GM12878 (cell line): ENCODE results near the gene KCND3. TPM values are rescaled to one million over a fixed set of nuclear protein-coding genes. Genes with fewer than 3 reads are reported as not detected.

ENCODE experiments used
- ATAC-seq: fragments of 200-7000 bp; cut with Tn5 transposase; 3 replicates; pipeline ENCODE4 v1.9.1; 2020; ENCODE audit warnings: mild to moderate bottlenecking, moderate library complexity
- BruUV-seq: library from RNA; stranded (reverse); fragments of 400-500 nt; replicated peaks from 2 replicates; lab custom pipeline; 2021; lab: Mats Ljungman, UMichigan
- CTCF ChIA-PET: fragments of 300-600 bp; sonication (Branson Sonifier 250); formaldehyde crosslinking; extraction: SDS; loops from one replicate; lab custom pipeline; 2021; ENCODE audit warnings: inconsistent platforms; lab: Yijun Ruan, JAX
- POLR2A ChIA-PET: fragments of 350-600 bp; formaldehyde crosslinking; extraction: SDS; loops from one replicate; lab custom pipeline; 2021; ENCODE audit warnings: inconsistent platforms; lab: Charles Lee
- RAD21 ChIA-PET: fragments of 300-600 bp; sonication (Branson Sonifier 250); formaldehyde crosslinking; loops from one replicate; lab custom pipeline; 2023; ENCODE audit warnings: antibody characterized with exemption; ENCODE audit not compliant: unreplicated experiment; lab: Charles Lee
- SMC1A ChIA-PET: fragments of 300-600 bp; sonication (Branson Sonifier 250); formaldehyde crosslinking; loops from one replicate; lab custom pipeline; 2023; ENCODE audit not compliant: unreplicated experiment, uncharacterized antibody; lab: Charles Lee
- DNase-seq: peaks from one replicate; pipeline ENCODE4 v3.0.0-alpha.2; 2011; ENCODE audit warnings: low read depth, low spot score
- FAIRE-seq: peaks from 3 replicates; lab custom pipeline; 2011; peaks lifted over from hg19 to GRCh38; lab: Jason Lieb, UNC
- H2AFZ ChIP-seq: 2 replicates; pipeline ENCODE4 v1.6.0; 2011; ENCODE audit warnings: low read depth, low read length, control low read depth; ENCODE audit not compliant: control insufficient read depth
- H3K27ac ChIP-seq: 2 replicates; pipeline ENCODE4 v1.5.1; 2011; ENCODE audit warnings: control low read depth; ENCODE audit not compliant: control insufficient read depth, insufficient read depth
- H3K27me3 ChIP-seq, 2 experiments: replicated peaks in 1 of 2; 2 replicates each; pipeline versions ENCODE4 v1.6.0 to v1.6.1; 2011; ENCODE audit warnings: low read length in 1 of 2; ENCODE audit not compliant: control insufficient read depth in 2 of 2, insufficient read depth in 2 of 2
- H3K36me3 ChIP-seq, 2 experiments: 2 replicates each; pipeline ENCODE4 v1.5.1; 2011; ENCODE audit warnings: low read length in 1 of 2; ENCODE audit not compliant: control insufficient read depth in 2 of 2, insufficient read depth in 2 of 2
- H3K4me1 ChIP-seq: 2 replicates; pipeline ENCODE4 v1.6.1; 2011; ENCODE audit warnings: mild to moderate bottlenecking, low read length, moderate library complexity, mixed read lengths; ENCODE audit not compliant: control insufficient read depth, insufficient read depth
- H3K4me2 ChIP-seq: 2 replicates; pipeline ENCODE4 v1.6.0; 2011; ENCODE audit warnings: control low read depth; ENCODE audit not compliant: control insufficient read depth, insufficient read depth
- H3K4me3 ChIP-seq: fragments of 200-600 bp; sonication (generic); 2 replicates; pipeline ENCODE4 v1.5.1; 2016
- H3K79me2 ChIP-seq: 2 replicates; pipeline ENCODE4 v1.6.0; 2011; ENCODE audit warnings: low read length; ENCODE audit not compliant: control insufficient read depth, insufficient read depth
- H3K9ac ChIP-seq: 2 replicates; pipeline ENCODE4 v1.8.0; 2011; ENCODE audit warnings: low read length, control low read depth, mixed read lengths; ENCODE audit not compliant: control insufficient read depth, insufficient read depth
- H3K9me3 ChIP-seq: replicated peaks from 3 replicates; pipeline ENCODE4 v1.5.1; 2011; ENCODE audit warnings: mild to moderate bottlenecking, low read length; ENCODE audit not compliant: control insufficient read depth, insufficient read depth
- H4K20me1 ChIP-seq: 2 replicates; pipeline ENCODE4 v1.6.0; 2011; ENCODE audit not compliant: control insufficient read depth, insufficient read depth
- BHLHE40 ChIP-seq, 2 experiments: fragments of 450-650 bp in 1 of 2; IDR thresholded peaks; 2 replicates each; pipeline ENCODE4 v1.6.1; 2011 to 2017; ENCODE audit warnings: low read depth in 2 of 2, borderline replicate concordance in 1 of 2, improper control_type of control experiment in 1 of 2, low read length in 1 of 2, mild to moderate bottlenecking in 1 of 2
- BMI1 ChIP-seq: fragments of 450-650 bp; IDR thresholded peaks from 2 replicates; pipeline ENCODE4 v1.6.1; 2016; ENCODE audit warnings: mild to moderate bottlenecking, moderate library complexity, borderline replicate concordance
- CHD4 ChIP-seq: fragments of 200-600 bp; sonication (generic); IDR thresholded peaks from 2 replicates; pipeline ENCODE4 v1.6.1; 2016; ENCODE audit warnings: mild to moderate bottlenecking
- IKZF1 ChIP-seq: fragments of 450-650 bp; conservative IDR thresholded peaks from 2 replicates; pipeline ENCODE4 v1.6.1; 2017; ENCODE audit warnings: antibody characterized with exemption, mild to moderate bottlenecking
- MXI1 ChIP-seq: fragments of 150-350 bp; IDR thresholded peaks from 2 replicates; pipeline ENCODE4 v1.6.1; 2011; ENCODE audit warnings: low read depth, mild to moderate bottlenecking, inconsistent platforms, low read length, improper control_type of control experiment
- POLR2AphosphoS2 ChIP-seq: IDR thresholded peaks from 2 replicates; pipeline ENCODE4 v1.6.1; 2011; ENCODE audit warnings: low read depth, mild to moderate bottlenecking, low read length, improper control_type of control experiment, moderate library complexity
- RFX5 ChIP-seq: IDR thresholded peaks from 2 replicates; pipeline ENCODE4 v1.6.1; 2011; ENCODE audit warnings: low read depth, low read length, improper control_type of control experiment
- SPI1 ChIP-seq: IDR thresholded peaks from 2 replicates; pipeline ENCODE4 v1.6.1; 2011; ENCODE audit warnings: low read depth, mild to moderate bottlenecking, low read length, moderate library complexity, borderline replicate concordance; ENCODE audit not compliant: insufficient read depth
- SRF ChIP-seq, 2 experiments: IDR thresholded peaks; 2 replicates each; pipeline ENCODE4 v1.6.1; 2011; ENCODE audit warnings: low read depth in 2 of 2, low read length in 2 of 2, mild to moderate bottlenecking in 1 of 2, moderate library complexity in 1 of 2
- ZBED1 ChIP-seq: IDR thresholded peaks from 2 replicates; pipeline ENCODE4 v1.6.1; 2016; ENCODE audit warnings: borderline replicate concordance
- ZNF207 ChIP-seq: fragments of 450-650 bp; IDR thresholded peaks from 2 replicates; pipeline ENCODE4 v1.6.1; 2014; ENCODE audit warnings: antibody characterized with exemption, mild to moderate bottlenecking, borderline replicate concordance
- ZNF384 ChIP-seq: IDR thresholded peaks from 2 replicates; pipeline ENCODE4 v1.6.1; 2012; ENCODE audit warnings: low read depth, mild to moderate bottlenecking, low read length, improper control_type of control experiment, borderline replicate concordance
- WGBS: methylation state at CpG from one replicate; pipeline ENCODE4 v1.1.6; 2016; ENCODE audit warnings: low lambda C conversion rate; ENCODE audit not compliant: insufficient replicate concordance, insufficient coverage; ENCODE audit errors: missing lambda C conversion rate; 5-methylcytosine and 5-hydroxymethylcytosine counted together
- in situ Hi-C: fragments of 300-500 bp; cut with MboI; formaldehyde crosslinking; loops from 9 replicates; pipeline ENCODE4 v1.14.3; 2018; ENCODE audit warnings: mixed read lengths
- intact Hi-C: fragments of 100-400 bp; cut with micrococcal nuclease; formaldehyde crosslinking; loops from one replicate; pipeline ENCODE4 v1.14.2; 2022; ENCODE audit not compliant: unreplicated experiment
- polyA plus RNA-seq, 11 experiments: library from polyadenylated mRNA; depleted of rRNA in 4 of 11; unstranded in 6 of 11; stranded (reverse) in 5 of 11; fragments of >200 nt; fragmentation: Nextera tagmentation in 4 of 11; fragmentation: Illumina TruSeq in 1 of 11; extraction: Ambion mirVana in 4 of 11; extraction: Trizol in 1 of 11; gene quantifications; 1 replicate in 1 of 11; 2 replicates in 10 of 11; pipeline versions ENCODE4 v1.2.1 to v1.2.3, GENCODE V29; 2011 to 2016; ENCODE audit warnings: inconsistent platforms in 2 of 11, missing spikeins in 2 of 11, low read depth in 1 of 11
- total RNA-seq, 4 experiments: library from RNA; depleted of rRNA in 3 of 4; stranded (reverse); fragments of >200 nt in 3 of 4; fragmentation: Illumina TruSeq in 1 of 4; extraction: Trizol in 1 of 4; gene quantifications; 2 replicates each; pipeline versions ENCODE4 v1.2.1 to v1.2.3, GENCODE V29; 2013 to 2021
- TF ChIP-seq, protein P1 (sequence below): fragments of 450-650 bp; IDR thresholded peaks from 2 replicates; pipeline ENCODE4 v1.6.1; 2014; ENCODE audit warnings: mild to moderate bottlenecking
- TF ChIP-seq, protein P2 (sequence below): fragments of 450-650 bp; IDR thresholded peaks from 2 replicates; pipeline ENCODE4 v1.6.1; 2017; ENCODE audit warnings: mild to moderate bottlenecking, moderate library complexity
- TF ChIP-seq, protein P3 (sequence below): fragments of 450-650 bp; IDR thresholded peaks from 2 replicates; pipeline ENCODE4 v1.6.1; 2016; ENCODE audit warnings: mild to moderate bottlenecking

The KCND3 gene
- total and polyA plus RNA-seq, 10 of the 15 experiments (the other 5 are each of a cell fraction or from before 2014, with no cell fraction given) = 0.02 TPM; not detected in 9

DNA sequence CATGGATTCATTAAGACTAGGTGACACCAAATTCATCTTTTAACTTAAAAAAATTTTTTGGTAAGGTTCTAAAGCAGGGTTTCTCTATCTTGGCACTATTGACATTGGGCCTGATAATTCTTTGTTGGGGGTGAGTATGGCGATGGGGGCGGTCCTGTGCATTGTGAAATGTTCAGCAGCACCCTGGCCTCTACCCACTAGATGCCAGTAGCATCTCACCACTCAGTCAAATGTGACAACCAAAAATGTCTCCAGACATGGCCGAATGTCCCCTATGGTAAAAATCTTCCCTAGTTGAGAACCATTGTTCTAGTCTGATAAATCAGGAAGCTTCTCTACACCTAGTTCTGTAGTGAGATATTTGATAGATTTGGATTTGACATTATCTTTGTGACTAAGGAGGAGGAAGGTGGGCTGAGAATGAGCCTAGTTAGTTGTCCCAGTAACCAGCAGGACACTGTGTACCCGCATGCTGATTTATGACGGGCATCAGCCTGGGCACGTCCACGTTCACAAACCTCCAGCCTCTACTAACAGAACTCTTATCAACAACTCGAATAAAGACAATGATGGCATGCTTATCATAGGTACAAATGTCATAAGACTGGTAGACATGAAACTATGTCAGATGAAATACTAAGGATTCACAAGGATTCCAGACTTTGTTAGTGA lies 104.6 kb downstream of the KCND3 start:
- DNase-seq = no peak
- intact Hi-C loops = no loop called here
- in situ Hi-C loops = no loop called here
- no peaks in the 10 kb centered on the region for H3K4me1 ChIP-seq
- peaks cover 0 to 2% of the 10 kb centered on the region in 2 experiments; a peak in 3 of 4 replicates for H3K27me3 ChIP-seq
- POLR2A ChIA-PET = no interaction called here
- no peaks in the 10 kb centered on the region for H4K20me1 ChIP-seq
- no peak overlapping the region for H2AFZ ChIP-seq
- TF ChIP-seq BHLHE40 (IDR thresholded peaks at IDR 0.05; ENCODE audit: borderline replicate concordance in 1 of 2, low read depth in 2 of 2, low read length in 1 of 2) (no peak), ZNF207 (no peak), IKZF1 (no peak), RFX5 (no peak), CHD4 (no peak), ZBED1 (no peak), SPI1 (no peak), POLR2AphosphoS2 (no peak), SRF (IDR thresholded peaks at IDR 0.05; ENCODE audit: low read depth in 2 of 2, low read length in 2 of 2) (no peak), BMI1 (no peak), ZNF384 (no peak), MXI1 (no peak)
- TF ChIP-seq, protein P1, sequence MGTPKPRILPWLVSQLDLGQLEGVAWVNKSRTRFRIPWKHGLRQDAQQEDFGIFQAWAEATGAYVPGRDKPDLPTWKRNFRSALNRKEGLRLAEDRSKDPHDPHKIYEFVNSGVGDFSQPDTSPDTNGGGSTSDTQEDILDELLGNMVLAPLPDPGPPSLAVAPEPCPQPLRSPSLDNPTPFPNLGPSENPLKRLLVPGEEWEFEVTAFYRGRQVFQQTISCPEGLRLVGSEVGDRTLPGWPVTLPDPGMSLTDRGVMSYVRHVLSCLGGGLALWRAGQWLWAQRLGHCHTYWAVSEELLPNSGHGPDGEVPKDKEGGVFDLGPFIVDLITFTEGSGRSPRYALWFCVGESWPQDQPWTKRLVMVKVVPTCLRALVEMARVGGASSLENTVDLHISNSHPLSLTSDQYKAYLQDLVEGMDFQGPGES = no peak
- TF ChIP-seq, protein P2, sequence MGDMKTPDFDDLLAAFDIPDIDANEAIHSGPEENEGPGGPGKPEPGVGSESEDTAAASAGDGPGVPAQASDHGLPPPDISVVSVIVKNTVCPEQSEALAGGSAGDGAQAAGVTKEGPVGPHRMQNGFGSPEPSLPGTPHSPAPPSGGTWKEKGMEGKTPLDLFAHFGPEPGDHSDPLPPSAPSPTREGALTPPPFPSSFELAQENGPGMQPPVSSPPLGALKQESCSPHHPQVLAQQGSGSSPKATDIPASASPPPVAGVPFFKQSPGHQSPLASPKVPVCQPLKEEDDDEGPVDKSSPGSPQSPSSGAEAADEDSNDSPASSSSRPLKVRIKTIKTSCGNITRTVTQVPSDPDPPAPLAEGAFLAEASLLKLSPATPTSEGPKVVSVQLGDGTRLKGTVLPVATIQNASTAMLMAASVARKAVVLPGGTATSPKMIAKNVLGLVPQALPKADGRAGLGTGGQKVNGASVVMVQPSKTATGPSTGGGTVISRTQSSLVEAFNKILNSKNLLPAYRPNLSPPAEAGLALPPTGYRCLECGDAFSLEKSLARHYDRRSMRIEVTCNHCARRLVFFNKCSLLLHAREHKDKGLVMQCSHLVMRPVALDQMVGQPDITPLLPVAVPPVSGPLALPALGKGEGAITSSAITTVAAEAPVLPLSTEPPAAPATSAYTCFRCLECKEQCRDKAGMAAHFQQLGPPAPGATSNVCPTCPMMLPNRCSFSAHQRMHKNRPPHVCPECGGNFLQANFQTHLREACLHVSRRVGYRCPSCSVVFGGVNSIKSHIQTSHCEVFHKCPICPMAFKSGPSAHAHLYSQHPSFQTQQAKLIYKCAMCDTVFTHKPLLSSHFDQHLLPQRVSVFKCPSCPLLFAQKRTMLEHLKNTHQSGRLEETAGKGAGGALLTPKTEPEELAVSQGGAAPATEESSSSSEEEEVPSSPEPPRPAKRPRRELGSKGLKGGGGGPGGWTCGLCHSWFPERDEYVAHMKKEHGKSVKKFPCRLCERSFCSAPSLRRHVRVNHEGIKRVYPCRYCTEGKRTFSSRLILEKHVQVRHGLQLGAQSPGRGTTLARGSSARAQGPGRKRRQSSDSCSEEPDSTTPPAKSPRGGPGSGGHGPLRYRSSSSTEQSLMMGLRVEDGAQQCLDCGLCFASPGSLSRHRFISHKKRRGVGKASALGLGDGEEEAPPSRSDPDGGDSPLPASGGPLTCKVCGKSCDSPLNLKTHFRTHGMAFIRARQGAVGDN = no peak
- TF ChIP-seq, protein P3, sequence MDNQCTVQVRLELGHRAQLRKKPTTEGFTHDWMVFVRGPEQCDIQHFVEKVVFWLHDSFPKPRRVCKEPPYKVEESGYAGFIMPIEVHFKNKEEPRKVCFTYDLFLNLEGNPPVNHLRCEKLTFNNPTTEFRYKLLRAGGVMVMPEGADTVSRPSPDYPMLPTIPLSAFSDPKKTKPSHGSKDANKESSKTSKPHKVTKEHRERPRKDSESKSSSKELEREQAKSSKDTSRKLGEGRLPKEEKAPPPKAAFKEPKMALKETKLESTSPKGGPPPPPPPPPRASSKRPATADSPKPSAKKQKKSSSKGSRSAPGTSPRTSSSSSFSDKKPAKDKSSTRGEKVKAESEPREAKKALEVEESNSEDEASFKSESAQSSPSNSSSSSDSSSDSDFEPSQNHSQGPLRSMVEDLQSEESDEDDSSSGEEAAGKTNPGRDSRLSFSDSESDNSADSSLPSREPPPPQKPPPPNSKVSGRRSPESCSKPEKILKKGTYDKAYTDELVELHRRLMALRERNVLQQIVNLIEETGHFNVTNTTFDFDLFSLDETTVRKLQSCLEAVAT = no peak
- TF ChIP-seq, all 136 proteins: peak for 0
- Histone ChIP-seq H3K9ac (no peak overlapping the region), H3K36me3 (no peaks in the 10 kb centered on the region), H3K4me3 (no peak overlapping the region), H3K9me3 (no peaks in the 10 kb centered on the region), H3K4me2 (no peak overlapping the region), H3K27ac (no peak overlapping the region), H3K79me2 (no peaks in the 10 kb centered on the region)
- 32% methylated on average over 8 of the region's 8 CpGs for WGBS
- SMC1A ChIA-PET = no interaction called here
- no TSS peak for BruUV-seq
- RAD21 ChIA-PET = no interaction called here
- CTCF ChIA-PET = no interaction called here
- no peak for FAIRE-seq
- ATAC-seq = no peak
